Osteoblast (primary cell): ENCODE results near the gene CASKIN1. TPM values are rescaled to one million over a fixed set of nuclear protein-coding genes. Genes with fewer than 3 reads are reported as not detected.

Source experiments
- DNase-seq: peaks from one replicate; pipeline ENCODE4 v3.0.0; 2011; ENCODE audit warnings: low spot score, mixed read lengths; ENCODE audit not compliant: insufficient read length; ENCODE audit errors: missing footprints
- H2AFZ ChIP-seq: 2 replicates; pipeline ENCODE4 v1.6.0; 2011; ENCODE audit warnings: mild to moderate bottlenecking, low read length
- H3K27ac ChIP-seq: 2 replicates; pipeline ENCODE4 v1.5.1; 2011; ENCODE audit warnings: mild to moderate bottlenecking, low read depth, low read length, moderate library complexity
- H3K27me3 ChIP-seq: 2 replicates; pipeline ENCODE4 v1.6.0; 2012; ENCODE audit warnings: mild to moderate bottlenecking, control low read depth, inconsistent platforms, low read length, moderate library complexity; ENCODE audit not compliant: insufficient read depth
- H3K36me3 ChIP-seq: 2 replicates; pipeline ENCODE4 v1.5.1; 2011; ENCODE audit warnings: mild to moderate bottlenecking, low read length, control low read depth, moderate library complexity; ENCODE audit not compliant: insufficient read depth
- H3K4me1 ChIP-seq: 2 replicates; pipeline ENCODE4 v1.5.1; 2011; ENCODE audit warnings: mild to moderate bottlenecking, low read length, control low read depth, moderate library complexity; ENCODE audit not compliant: insufficient read depth
- H3K4me2 ChIP-seq: 2 replicates; pipeline ENCODE4 v1.6.0; 2011; ENCODE audit warnings: mild to moderate bottlenecking, low read length; ENCODE audit not compliant: insufficient read depth
- H3K4me3 ChIP-seq: fragments of 200-600 bp; sonication (generic); 3 replicates; pipeline ENCODE4 v1.5.1; 2012; ENCODE audit warnings: mild to moderate bottlenecking, low read length, inconsistent platforms; ENCODE audit not compliant: insufficient read depth
- H3K79me2 ChIP-seq: 2 replicates; pipeline ENCODE4 v1.6.0; 2012; ENCODE audit warnings: mild to moderate bottlenecking, low read length, control low read depth, inconsistent platforms; ENCODE audit not compliant: insufficient read depth
- H3K9me3 ChIP-seq: 2 replicates; pipeline ENCODE4 v1.5.1; 2011; ENCODE audit warnings: low read depth, low read length, control low read depth
- H4K20me1 ChIP-seq: 2 replicates; pipeline ENCODE4 v1.6.0; 2012; ENCODE audit warnings: mild to moderate bottlenecking, low read length, control low read depth; ENCODE audit not compliant: insufficient read depth
- CTCF ChIP-seq: IDR thresholded peaks from 2 replicates; pipeline ENCODE4 v1.5.1; 2011; ENCODE audit warnings: mild to moderate bottlenecking, low read depth, low read length, moderate library complexity; ENCODE audit errors: extremely low read depth
- total RNA-seq: library from RNA; depleted of rRNA; stranded (reverse); fragments of >200 nt; gene quantifications from 2 replicates; pipeline ENCODE4 v1.2.3, GENCODE V29; 2012

The CASKIN1 gene
- total RNA-seq, 1 donor: not detected

GRCh38 chr16:2208772-2209171 lies 12.4 kb upstream of the CASKIN1 start:
- Histone ChIP-seq H4K20me1 (no peaks in the 10 kb centered on the region), H3K4me2 (no peak overlapping the region), H3K4me3 (no peak overlapping the region), H3K27ac (no peak overlapping the region), H3K36me3 (peaks cover 20% of the 10 kb centered on the region), H3K4me1 (peaks cover 28% of the 10 kb centered on the region), H3K27me3 (no peaks in the 10 kb centered on the region), H3K79me2 (peaks cover 46% of the 10 kb centered on the region), H3K9me3 (no peaks in the 10 kb centered on the region), H2AFZ (no peak overlapping the region)
- no peak for TF ChIP-seq CTCF
- DNase-seq: no peak

GRCh38 chr16:2208308-2208707 lies 11.9 kb upstream of the CASKIN1 start:
- H3K79me2 ChIP-seq: peaks cover 41% of the 10 kb centered on the region
- no peaks in the 10 kb centered on the region for H3K27me3 ChIP-seq
- H2AFZ ChIP-seq: no peak overlapping the region
- no peaks in the 10 kb centered on the region for H3K9me3 ChIP-seq
- H3K4me2 ChIP-seq: no peak overlapping the region
- DNase-seq: no peak
- peaks cover 23% of the 10 kb centered on the region for H3K4me1 ChIP-seq
- no peak overlapping the region for H3K27ac ChIP-seq
- no peak overlapping the region for H3K4me3 ChIP-seq
- no peaks in the 10 kb centered on the region for H4K20me1 ChIP-seq
- peaks cover 20% of the 10 kb centered on the region for H3K36me3 ChIP-seq
- TF ChIP-seq CTCF: no peak

- H3K4me3 ChIP-seq: no peak overlapping the region
- DNase-seq: no peak
- H4K20me1 ChIP-seq: no peaks in the 10 kb centered on the region
- peaks cover 36% of the 10 kb centered on the region for H3K79me2 ChIP-seq
- TF ChIP-seq CTCF: no peak
- no peak overlapping the region for H2AFZ ChIP-seq
- peaks cover 19% of the 10 kb centered on the region for H3K4me1 ChIP-seq
- no peak overlapping the region for H3K4me2 ChIP-seq
- no peaks in the 10 kb centered on the region for H3K9me3 ChIP-seq
- peaks cover 20% of the 10 kb centered on the region for H3K36me3 ChIP-seq
- no peak overlapping the region for H3K27ac ChIP-seq
- H3K27me3 ChIP-seq: no peaks in the 10 kb centered on the region
Measured at GRCh38 chr16:2207872-2208271, 11.5 kb upstream of the CASKIN1 start.

GRCh38 chr16:2206780-2207433 lies 10.5 kb upstream of the CASKIN1 start:
- peak; percentile 81 for DNase-seq

More at GRCh38 chr16:2206780-2207433, 10.5 kb upstream of the CASKIN1 start:
- no peak overlapping the region for H3K4me3 ChIP-seq
- no peaks in the 10 kb centered on the region for H3K9me3 ChIP-seq
- H3K27me3 ChIP-seq: no peaks in the 10 kb centered on the region
- H3K79me2 ChIP-seq: peaks cover 27% of the 10 kb centered on the region
- peaks cover 13% of the 10 kb centered on the region for H3K4me1 ChIP-seq
- H3K27ac ChIP-seq: no peak overlapping the region
- no peak overlapping the region for H2AFZ ChIP-seq
- no peaks in the 10 kb centered on the region for H4K20me1 ChIP-seq
- no peak overlapping the region for H3K4me2 ChIP-seq
- TF ChIP-seq CTCF: no peak
- peaks cover 17% of the 10 kb centered on the region for H3K36me3 ChIP-seq
